ENCODE data around the gene MTMR6.

The MTMR6 gene

DNA sequence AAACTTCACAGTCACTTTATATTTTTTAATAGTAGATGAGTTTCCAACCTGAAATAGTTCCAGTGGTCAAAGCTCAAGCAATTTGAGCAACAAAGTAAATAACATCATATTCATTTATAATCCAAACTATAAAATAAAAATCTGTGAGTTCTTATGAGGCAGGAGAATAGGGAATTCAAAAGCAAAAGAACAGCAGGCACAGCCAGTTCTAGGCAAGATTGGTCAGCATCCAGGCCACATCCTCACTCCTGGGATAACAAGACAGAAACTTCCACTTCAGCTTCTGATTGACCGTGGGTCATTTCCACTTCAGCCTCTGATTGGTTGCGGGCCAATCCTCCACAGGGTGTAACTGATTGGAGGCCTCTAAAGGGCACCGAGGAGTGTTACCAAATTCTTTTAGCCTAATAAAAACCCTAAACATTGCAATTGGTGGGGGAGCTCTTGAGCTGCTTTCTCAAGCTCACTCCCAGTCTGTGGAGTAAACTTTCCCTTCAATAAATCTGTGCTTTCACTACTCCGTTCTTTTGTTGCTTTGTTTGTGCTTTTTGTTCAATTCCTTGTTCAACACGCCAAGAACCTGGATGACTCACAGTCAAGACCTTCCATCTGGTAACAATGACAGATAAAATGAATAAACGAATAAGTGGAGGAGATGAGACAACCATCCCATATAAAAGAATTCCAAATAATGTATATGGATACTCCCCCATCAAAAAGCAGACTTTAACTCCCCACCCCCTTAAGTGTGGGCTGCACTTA lies 72.6 kb downstream of the MTMR6 start:
- FAIRE-seq = no peak

DNA sequence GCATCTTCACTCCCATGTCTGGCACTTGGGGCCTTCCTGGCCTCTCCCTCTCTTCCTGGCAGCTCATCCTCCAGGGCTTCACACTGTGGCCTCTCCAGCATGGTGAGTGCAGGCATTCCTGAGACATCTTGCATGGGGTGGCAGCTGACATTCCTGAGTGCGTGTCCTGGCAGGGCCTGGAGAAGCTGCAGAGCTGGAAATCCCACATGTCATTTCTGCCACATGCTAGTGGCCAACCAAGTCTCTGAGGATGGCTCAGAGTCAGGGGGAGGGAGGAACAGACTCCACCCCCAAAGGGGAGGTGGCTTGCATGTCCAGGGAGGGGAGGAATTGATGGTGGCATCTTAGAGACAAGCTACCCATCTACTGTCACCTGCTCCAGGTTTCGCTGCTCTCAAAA lies 73.6 kb downstream of the MTMR6 start:
- no peak for FAIRE-seq

DNA sequence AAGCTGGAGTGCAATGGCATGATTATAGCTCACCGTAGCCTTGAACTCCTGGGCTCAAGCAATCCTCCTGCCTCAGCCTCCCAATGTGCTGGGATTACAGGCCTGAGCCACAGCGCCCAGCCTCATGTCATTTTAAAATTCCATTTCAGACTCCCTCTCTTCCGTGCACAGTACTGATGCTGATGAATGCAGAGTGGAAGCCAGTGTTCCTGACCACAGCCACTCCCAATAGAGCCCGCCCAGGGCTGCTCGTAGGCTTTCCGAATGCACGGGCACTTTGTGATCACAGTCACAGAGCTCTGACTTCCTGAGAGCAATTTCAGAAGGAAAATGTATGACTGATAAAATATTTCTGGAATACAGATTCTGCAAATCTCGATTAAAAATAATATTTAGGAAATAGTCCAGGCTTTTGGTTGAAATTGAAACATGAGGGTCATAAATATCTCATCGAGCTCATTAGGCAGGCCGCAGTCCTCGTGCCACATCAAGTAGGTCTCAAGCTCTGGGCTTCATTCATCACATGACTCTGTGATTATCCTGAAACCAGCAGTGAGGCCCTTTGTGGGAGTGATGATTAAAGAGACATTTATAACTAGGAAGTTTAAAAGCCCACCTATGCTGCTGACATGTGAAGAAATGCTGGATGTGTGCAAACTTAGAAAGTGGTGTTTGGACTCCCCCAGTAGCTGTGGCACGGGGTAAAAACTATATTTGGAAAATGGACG lies 76.3 kb downstream of the MTMR6 start:
- FAIRE-seq = no peak

DNA sequence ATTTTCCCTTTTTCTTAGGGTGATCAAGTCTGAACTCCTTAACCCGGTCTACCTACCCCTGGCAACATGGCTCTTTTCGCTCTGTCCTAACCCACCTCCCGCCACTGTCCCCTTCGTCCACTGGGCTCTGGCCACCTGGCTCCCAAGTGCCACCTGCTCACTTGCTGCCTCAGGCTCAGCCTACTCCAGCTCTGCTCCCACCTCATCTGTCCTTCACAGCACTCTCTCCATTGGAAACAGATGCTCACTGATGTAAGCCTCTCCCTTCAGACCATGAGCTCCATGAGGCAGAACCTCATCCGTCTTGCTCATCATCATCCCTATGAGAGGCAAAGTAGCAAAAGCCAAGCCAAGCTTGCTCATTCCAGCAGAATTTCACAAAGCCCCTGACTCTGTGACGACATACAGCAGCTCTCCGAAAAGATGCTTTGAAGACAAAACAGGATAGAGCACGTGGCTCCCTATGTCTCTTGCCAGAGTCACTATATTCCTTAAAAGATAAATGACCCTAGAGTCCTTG lies 79.9 kb downstream of the MTMR6 start:
- FAIRE-seq = no peak

DNA sequence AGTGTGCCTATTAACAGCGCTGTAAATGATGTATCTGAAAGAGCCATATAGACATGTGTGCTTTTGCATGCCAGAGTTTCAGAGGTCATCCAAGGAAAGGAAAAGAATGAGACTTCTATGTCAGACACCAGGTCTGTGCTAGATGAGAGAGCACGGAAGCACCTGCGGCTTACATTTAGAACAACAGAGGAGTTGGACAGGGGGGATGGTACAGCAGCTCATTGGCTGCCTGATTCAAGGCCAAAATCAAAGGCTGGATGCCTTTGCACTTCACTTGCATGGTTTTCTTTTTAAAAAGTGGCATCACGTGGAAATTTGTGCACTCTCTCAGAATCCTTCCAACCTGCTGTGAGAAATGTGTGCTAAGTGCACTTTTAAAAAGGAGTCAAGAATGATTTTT lies 82.4 kb downstream of the MTMR6 start:
- no peak for FAIRE-seq

DNA sequence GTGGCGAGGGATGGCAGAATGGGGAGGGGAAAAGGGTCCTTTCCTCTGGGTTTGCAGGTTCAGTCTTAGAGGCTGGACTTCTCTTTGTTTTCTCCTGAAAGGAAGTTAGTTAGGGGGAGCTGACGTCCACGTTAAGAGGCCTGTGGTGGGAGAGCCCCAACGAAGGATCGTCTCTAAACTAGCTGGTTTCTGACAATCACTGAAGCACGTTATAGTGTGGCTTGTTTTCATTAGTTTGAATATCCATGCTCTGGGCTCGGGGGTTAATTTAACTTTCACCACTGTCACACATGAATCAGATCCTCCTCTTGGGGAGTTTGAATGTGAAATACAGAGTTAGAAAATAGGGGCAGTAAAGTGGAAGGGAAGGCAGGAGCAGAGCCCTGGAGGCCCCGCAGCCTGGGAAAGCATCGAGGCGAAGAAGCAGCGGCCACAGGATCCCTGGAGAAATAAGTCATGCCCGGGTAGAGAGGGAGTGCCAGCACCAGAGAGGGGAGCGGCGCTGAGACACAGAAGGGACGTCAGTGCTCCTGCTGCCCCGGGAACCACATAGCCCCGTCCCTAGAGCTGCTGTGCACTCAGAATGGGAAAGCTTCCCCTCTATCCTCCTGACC lies 84.1 kb downstream of the MTMR6 start:
- FAIRE-seq = no peak

DNA sequence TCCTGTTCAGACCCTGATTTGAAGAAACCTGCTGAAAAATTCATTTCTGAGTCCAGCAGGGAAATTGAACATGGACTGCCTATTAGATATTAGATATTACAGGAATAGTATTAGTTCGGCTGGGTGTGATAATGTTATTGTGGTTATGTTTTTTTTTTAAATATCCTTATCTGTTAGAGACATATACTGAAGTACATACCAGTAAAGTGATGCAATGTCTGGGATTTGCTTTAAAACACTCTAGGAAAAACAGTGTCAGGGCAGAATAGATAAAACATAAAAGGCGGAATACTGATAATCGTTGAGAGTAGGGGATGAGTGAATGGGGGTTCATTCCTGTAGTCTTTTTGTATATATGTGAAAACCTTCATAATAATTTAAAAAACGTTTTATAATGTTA lies 86.5 kb downstream of the MTMR6 start:
- FAIRE-seq = no peak

DNA sequence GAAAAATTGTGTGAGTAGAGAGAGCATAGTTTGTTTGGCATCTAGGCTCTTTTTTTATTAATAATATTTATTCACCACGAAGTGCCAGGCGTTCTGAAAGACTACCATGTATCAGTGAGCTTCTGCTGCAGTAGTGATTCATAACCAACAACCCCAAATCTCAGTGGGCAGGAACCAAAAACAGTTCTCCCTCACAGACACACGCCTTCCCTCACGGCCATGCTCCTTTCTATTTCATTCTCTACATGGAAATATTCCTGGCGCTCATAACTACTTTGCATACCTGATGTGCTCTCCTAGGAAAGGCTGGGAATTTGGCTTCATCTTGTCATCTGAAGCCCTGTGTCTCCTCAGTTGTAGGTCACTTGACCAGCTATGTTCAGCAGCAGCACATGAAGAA lies 88.6 kb downstream of the MTMR6 start:
- no peak for FAIRE-seq

DNA sequence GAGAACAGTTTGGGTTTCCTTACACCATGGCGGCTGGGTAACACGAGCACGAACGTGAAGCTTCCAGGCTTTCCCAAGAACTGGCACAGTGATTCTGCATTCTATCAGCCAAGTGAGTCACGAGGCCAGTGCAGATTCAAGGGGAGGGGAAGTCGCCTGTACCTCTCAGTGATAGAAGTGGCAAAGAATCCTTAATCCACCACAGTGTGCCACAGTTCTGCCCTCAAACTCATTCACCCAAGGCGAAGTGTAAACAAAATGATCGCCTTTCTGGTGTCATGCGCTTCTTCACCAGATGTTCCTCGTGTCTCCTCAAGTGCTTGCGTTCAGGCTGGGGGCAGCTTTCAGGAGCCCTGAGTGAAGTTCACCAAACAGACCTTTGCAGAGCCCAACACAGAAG lies 90.3 kb downstream of the MTMR6 start:
- no peak for FAIRE-seq
